Measurements from ENCODE around the gene MBNL2.

DNA sequence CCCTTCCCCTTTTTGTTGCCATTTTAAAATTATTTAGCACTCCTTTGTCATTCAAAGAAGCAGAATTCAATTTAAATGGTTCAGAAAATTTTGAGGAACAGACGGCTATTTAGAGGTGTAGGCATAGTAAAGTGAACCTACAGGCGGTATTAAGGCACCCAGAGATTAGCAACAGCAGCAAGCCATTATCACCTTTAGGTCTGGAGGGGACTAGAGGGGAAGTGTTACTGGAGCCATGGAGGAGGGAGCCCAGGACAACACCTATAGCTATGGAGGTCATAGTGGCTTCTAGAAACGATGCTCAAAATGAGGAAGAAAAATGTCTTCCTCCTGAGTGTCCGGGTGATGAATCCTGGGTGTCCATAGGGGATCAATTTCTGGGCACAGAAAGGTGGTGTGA, 25.8 kb upstream of the MBNL2 start:
- TF ChIP-seq EZH2phosphoT487 (IDR thresholded peaks at IDR 0.05; ENCODE audit: borderline replicate concordance, low read depth, low read length): no peak
- TF ChIP-seq, protein P1, sequence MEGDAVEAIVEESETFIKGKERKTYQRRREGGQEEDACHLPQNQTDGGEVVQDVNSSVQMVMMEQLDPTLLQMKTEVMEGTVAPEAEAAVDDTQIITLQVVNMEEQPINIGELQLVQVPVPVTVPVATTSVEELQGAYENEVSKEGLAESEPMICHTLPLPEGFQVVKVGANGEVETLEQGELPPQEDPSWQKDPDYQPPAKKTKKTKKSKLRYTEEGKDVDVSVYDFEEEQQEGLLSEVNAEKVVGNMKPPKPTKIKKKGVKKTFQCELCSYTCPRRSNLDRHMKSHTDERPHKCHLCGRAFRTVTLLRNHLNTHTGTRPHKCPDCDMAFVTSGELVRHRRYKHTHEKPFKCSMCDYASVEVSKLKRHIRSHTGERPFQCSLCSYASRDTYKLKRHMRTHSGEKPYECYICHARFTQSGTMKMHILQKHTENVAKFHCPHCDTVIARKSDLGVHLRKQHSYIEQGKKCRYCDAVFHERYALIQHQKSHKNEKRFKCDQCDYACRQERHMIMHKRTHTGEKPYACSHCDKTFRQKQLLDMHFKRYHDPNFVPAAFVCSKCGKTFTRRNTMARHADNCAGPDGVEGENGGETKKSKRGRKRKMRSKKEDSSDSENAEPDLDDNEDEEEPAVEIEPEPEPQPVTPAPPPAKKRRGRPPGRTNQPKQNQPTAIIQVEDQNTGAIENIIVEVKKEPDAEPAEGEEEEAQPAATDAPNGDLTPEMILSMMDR (conservative IDR thresholded peaks at IDR 0.05; ENCODE audit: low read length): no peak

Measured in OCI-LY7 (cell line).